Peyer's patch (tissue), 4 donors: ENCODE results near the gene SEMA5A. TPM values are rescaled to one million over a fixed set of nuclear protein-coding genes. Genes with fewer than 3 reads are reported as not detected.

Experiments
- DNase-seq, 3 donors: peaks; one replicate each; pipeline ENCODE4 v3.0.0-alpha.2; 2017 to 2019
- H3K27ac ChIP-seq, 4 donors: fragments of 200-600 bp; sonication (generic); one replicate each; pipeline ENCODE4 v1.5.1; 2016 to 2019
- H3K27me3 ChIP-seq, 2 donors: fragments of 200-600 bp; sonication (generic); one replicate each; pipeline ENCODE4 v1.5.1; 2019
- H3K36me3 ChIP-seq, 3 donors: fragments of 200-600 bp; sonication (generic); one replicate each; pipeline ENCODE4 v1.5.1; 2016 to 2019
- H3K4me1 ChIP-seq, 4 donors: fragments of 200-600 bp; sonication (generic); one replicate each; pipeline ENCODE4 v1.5.1; 2016 to 2019
- H3K4me3 ChIP-seq, 4 donors: fragments of 200-600 bp; sonication (generic); 1 replicate in 3 of 4; 2 replicates in 1 of 4; pipeline ENCODE4 v1.5.1; 2016 to 2019; ENCODE audit warnings: mild to moderate bottlenecking in 1 of 4
- H3K9me3 ChIP-seq, 4 donors: fragments of 200-600 bp; sonication (generic); one replicate each; pipeline ENCODE4 v1.5.1; 2016 to 2019; ENCODE audit warnings: mild to moderate bottlenecking in 1 of 4
- CTCF ChIP-seq, 6 experiments: fragments of 450-650 bp in 4 of 6; fragments of 200-600 bp in 2 of 6; sonication (generic) in 1 of 6; IDR thresholded peaks; one replicate each; pipeline ENCODE4 v1.5.1; 2017 to 2019; ENCODE audit warnings: antibody characterized with exemption in 6 of 6, mild to moderate bottlenecking in 3 of 6, moderate library complexity in 1 of 6
- POLR2A ChIP-seq, 2 donors: fragments of 450-650 bp; IDR thresholded peaks; one replicate each; pipeline ENCODE4 v1.5.1; 2017; ENCODE audit warnings: antibody characterized with exemption in 2 of 2, mild to moderate bottlenecking in 2 of 2, moderate library complexity in 2 of 2
- total RNA-seq, 4 donors: library from RNA; depleted of rRNA; stranded (reverse); fragments of >200 nt; gene quantifications; one replicate each; pipeline ENCODE4 v1.1.0, GENCODE V29; 2016

SEMA5A gene
- total RNA-seq, 4 donors from 2014 or later = 11.6 to 22.5 (median 18.2) TPM

DNA sequence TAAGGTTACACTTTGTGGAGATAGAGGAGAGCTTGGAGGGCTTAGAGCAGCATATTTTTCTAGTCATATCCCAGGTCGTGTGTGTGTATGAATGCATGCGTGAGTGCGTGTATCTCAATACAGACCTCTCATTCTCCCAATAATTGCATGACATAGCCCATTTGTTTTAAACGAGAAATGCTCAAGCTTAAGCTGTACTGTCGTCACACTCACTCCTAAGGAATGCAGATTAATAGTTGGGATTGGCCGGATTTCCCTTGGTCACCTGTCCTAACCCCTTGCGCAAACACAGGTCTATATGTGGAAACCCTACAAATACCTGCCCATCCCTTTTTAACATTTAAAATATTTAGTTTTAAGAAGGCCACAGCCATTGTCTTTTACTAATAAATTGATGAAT is 165.8 kb downstream of the SEMA5A start:
- no peaks in the 10 kb centered on the region for H3K9me3 ChIP-seq
- H3K4me3 ChIP-seq = no peak overlapping the region
- no peak overlapping the region for H3K27ac ChIP-seq
- DNase-seq = no peak
- peaks cover 0 to 10% (median 0%) of the 10 kb centered on the region in 3 donors for H3K36me3 ChIP-seq
- H3K27me3 ChIP-seq = no peaks in the 10 kb centered on the region
- TF ChIP-seq CTCF (IDR thresholded peaks at IDR 0.05) = no peak
- TF ChIP-seq POLR2A (IDR thresholded peaks at IDR 0.05) = no peak
- H3K4me1 ChIP-seq = no peaks in the 10 kb centered on the region

DNA sequence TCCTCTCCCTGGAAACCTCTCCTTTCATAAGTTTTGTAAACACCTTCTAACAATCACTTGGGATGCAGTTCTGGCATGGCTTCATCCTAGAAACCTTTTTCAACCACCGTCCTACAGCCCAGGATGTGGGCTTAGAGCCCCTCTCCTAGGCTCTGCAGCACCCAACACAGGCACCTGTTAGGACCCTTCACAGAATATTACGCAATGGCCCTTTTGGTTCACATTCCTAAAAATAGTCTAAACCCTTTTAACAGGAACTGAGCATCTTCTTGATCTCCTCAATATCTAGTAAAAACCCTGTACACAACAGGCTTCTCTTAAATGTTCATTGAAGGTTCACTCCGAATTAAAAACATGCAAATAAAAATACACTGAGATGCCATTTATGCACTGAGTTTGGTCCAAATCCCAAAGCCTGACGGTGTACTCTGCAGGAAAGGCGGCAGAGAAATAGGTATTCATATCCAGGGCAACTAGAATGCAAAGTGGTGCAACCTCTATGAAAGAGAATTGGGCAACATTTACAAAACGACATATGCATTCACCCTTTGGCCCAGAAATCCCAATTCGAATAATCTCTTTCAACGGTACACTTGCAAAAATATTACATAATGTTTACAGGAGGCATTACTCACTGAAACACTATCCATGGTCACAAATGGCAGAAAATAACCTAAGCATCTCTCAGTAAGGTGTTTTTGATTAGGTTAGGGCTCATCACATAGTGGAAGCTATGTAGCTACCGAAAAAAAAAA is 169.3 kb downstream of the SEMA5A start:
- Histone ChIP-seq H3K4me3 (no peak overlapping the region), H3K27ac (no peak overlapping the region), H3K4me1 (no peaks in the 10 kb centered on the region), H3K9me3 (no peaks in the 10 kb centered on the region), H3K36me3 (peaks cover 0 to 10% (median 0%) of the 10 kb centered on the region in 3 donors), H3K27me3 (no peaks in the 10 kb centered on the region)
- TF ChIP-seq CTCF (IDR thresholded peaks at IDR 0.05) (no peak), POLR2A (IDR thresholded peaks at IDR 0.05) (no peak)
- DNase-seq = no peak

- Histone ChIP-seq H3K4me1 (no peaks in the 10 kb centered on the region), H3K4me3 (no peak overlapping the region), H3K9me3 (no peaks in the 10 kb centered on the region), H3K36me3 (peaks cover 0 to 10% (median 0%) of the 10 kb centered on the region in 3 donors), H3K27ac (no peak overlapping the region), H3K27me3 (no peaks in the 10 kb centered on the region)
- TF ChIP-seq CTCF (IDR thresholded peaks at IDR 0.05) (no peak), POLR2A (IDR thresholded peaks at IDR 0.05) (no peak)
- no peak for DNase-seq
Observed at GRCh38 chr5:9375756-9376155, 170.1 kb downstream of the SEMA5A start.

- H3K4me1 ChIP-seq = no peaks in the 10 kb centered on the region
- H3K9me3 ChIP-seq = no peaks in the 10 kb centered on the region
- no peak overlapping the region for H3K27ac ChIP-seq
- no peak for TF ChIP-seq CTCF (IDR thresholded peaks at IDR 0.05)
- no peak for TF ChIP-seq POLR2A (IDR thresholded peaks at IDR 0.05)
- no peak overlapping the region for H3K4me3 ChIP-seq
- H3K36me3 ChIP-seq = peaks cover 0 to under 1% (median 0%) of the 10 kb centered on the region in 3 donors
- H3K27me3 ChIP-seq = no peaks in the 10 kb centered on the region
- no peak for DNase-seq
Observed at GRCh38 chr5:9374025-9374424, 171.8 kb downstream of the SEMA5A start.

GRCh38 chr5:9373571-9373970 is 172.3 kb downstream of the SEMA5A start:
- no peaks in the 10 kb centered on the region for H3K9me3 ChIP-seq
- DNase-seq = no peak
- H3K27ac ChIP-seq = no peak overlapping the region
- H3K4me1 ChIP-seq = no peaks in the 10 kb centered on the region
- no peaks in the 10 kb centered on the region for H3K27me3 ChIP-seq
- H3K4me3 ChIP-seq = no peak overlapping the region
- no peaks in the 10 kb centered on the region for H3K36me3 ChIP-seq
- no peak for TF ChIP-seq CTCF (IDR thresholded peaks at IDR 0.05)
- TF ChIP-seq POLR2A (IDR thresholded peaks at IDR 0.05) = no peak
